Lower leg skin (tissue), 3 donors: Measurements from ENCODE around the gene STK38.

Experiments
- POLR2A ChIP-seq, 2 donors: fragments of 450-650 bp; IDR thresholded peaks; one replicate each; pipeline ENCODE4 v1.6.1; 2016 to 2017; ENCODE audit warnings: antibody characterized with exemption in 2 of 2, mild to moderate bottlenecking in 1 of 2, moderate library complexity in 1 of 2
- TF ChIP-seq, protein P1 (sequence below), 3 donors: fragments of 450-650 bp; IDR thresholded peaks; one replicate each; pipeline ENCODE4 v1.5.1; 2016; ENCODE audit warnings: antibody characterized with exemption in 3 of 3, mild to moderate bottlenecking in 3 of 3, moderate library complexity in 2 of 3

DNA sequence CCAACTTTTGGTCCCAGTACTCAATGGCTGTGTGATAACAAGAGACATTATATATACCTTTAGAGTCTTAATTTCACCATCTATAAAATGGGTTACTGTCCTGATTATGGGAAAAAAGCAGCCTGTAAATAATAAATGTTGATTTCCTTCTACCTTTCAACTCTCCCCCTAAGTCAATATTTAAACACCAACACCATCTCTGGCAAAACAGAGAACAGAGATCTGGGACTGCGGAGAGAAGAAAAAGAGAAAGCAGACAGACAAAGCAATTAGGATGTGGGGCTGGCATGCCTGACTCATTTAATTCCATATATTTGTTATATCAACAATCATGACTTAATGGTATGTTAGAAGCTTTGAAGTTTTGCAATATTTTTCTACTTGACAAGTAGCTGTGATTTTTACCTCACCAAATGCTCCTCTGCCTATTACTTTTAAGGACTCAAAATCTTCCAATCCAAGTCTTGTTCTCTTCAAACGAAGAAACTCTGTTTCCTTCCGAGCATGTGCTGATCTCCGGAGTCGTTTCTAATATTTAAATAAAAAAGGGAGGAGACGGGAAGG lies 23.3 kb downstream of the STK38 start:
- TF ChIP-seq, protein P1, sequence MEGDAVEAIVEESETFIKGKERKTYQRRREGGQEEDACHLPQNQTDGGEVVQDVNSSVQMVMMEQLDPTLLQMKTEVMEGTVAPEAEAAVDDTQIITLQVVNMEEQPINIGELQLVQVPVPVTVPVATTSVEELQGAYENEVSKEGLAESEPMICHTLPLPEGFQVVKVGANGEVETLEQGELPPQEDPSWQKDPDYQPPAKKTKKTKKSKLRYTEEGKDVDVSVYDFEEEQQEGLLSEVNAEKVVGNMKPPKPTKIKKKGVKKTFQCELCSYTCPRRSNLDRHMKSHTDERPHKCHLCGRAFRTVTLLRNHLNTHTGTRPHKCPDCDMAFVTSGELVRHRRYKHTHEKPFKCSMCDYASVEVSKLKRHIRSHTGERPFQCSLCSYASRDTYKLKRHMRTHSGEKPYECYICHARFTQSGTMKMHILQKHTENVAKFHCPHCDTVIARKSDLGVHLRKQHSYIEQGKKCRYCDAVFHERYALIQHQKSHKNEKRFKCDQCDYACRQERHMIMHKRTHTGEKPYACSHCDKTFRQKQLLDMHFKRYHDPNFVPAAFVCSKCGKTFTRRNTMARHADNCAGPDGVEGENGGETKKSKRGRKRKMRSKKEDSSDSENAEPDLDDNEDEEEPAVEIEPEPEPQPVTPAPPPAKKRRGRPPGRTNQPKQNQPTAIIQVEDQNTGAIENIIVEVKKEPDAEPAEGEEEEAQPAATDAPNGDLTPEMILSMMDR (IDR thresholded peaks at IDR 0.05), result no peak
- TF ChIP-seq POLR2A (IDR thresholded peaks at IDR 0.05), result no peak
